HepG2 (cell line): ENCODE data around the gene ZBTB1. TPM values are rescaled to one million over a fixed set of nuclear protein-coding genes. Genes with fewer than 3 reads are reported as not detected.

ENCODE experiments used
- AKNA ChIP-seq: sonication (generic); formaldehyde crosslinking; IDR thresholded peaks from 2 replicates; pipeline ENCODE4 v1.4.0; 2020; ENCODE audit warnings: missing genetic modification reagents, borderline replicate concordance
- ATF5 ChIP-seq: sonication (generic); formaldehyde crosslinking; IDR thresholded peaks from 2 replicates; pipeline ENCODE4 v1.4.0; 2020; ENCODE audit warnings: mild to moderate bottlenecking, low read depth, missing genetic modification reagents
- CREM ChIP-seq, 2 experiments: sonication (generic) in 1 of 2; formaldehyde crosslinking in 1 of 2; IDR thresholded peaks; 2 replicates each; pipeline versions ENCODE4 v1.4.0 to v1.6.1; 2016 to 2020; ENCODE audit warnings: antibody characterized with exemption in 1 of 2, mild to moderate bottlenecking in 1 of 2, missing genetic modification reagents in 1 of 2
- FOSL1 ChIP-seq: sonication (generic); formaldehyde crosslinking; IDR thresholded peaks from 2 replicates; pipeline ENCODE4 v1.9.0; 2021; ENCODE audit warnings: missing genetic modification reagents, borderline replicate concordance
- MLXIP ChIP-seq: sonication (generic); formaldehyde crosslinking; IDR thresholded peaks from 2 replicates; pipeline ENCODE4 v1.9.0; 2021; ENCODE audit warnings: missing genetic modification reagents, borderline replicate concordance
- MXI1 ChIP-seq: IDR thresholded peaks from 3 replicates; pipeline ENCODE4 v1.6.1; 2012; ENCODE audit warnings: low read depth, low read length, inconsistent platforms, borderline replicate concordance
- PCBP1 ChIP-seq: fragments of 200-400 bp; formaldehyde crosslinking; IDR thresholded peaks from 2 replicates; pipeline ENCODE4 v1.6.1; 2017; ENCODE audit warnings: mild to moderate bottlenecking, low read depth, low read length, borderline replicate concordance
- SP4 ChIP-seq: sonication (generic); formaldehyde crosslinking; IDR thresholded peaks from 2 replicates; pipeline ENCODE4 v1.8.1; 2023; ENCODE audit warnings: mild to moderate bottlenecking, missing genetic modification reagents
- TIGD3 ChIP-seq: sonication (generic); formaldehyde crosslinking; IDR thresholded peaks from 2 replicates; pipeline ENCODE4 v1.5.1; 2020; ENCODE audit warnings: mild to moderate bottlenecking, missing genetic modification reagents, borderline replicate concordance
- ZBTB37 ChIP-seq: sonication (generic); formaldehyde crosslinking; IDR thresholded peaks from 2 replicates; pipeline ENCODE4 v1.4.0; 2020; ENCODE audit warnings: mild to moderate bottlenecking, missing genetic modification reagents
- ZNF143 ChIP-seq: sonication (generic); formaldehyde crosslinking; IDR thresholded peaks from 2 replicates; pipeline ENCODE4 v1.4.0; 2020; ENCODE audit warnings: missing genetic modification reagents
- ZNF570 ChIP-seq: sonication (generic); formaldehyde crosslinking; IDR thresholded peaks from 2 replicates; pipeline ENCODE4 v1.4.0; 2020; ENCODE audit warnings: mild to moderate bottlenecking, missing genetic modification reagents, borderline replicate concordance
- ZNF790 ChIP-seq: sonication (generic); formaldehyde crosslinking; IDR thresholded peaks from 2 replicates; pipeline ENCODE4 v1.8.0; 2022; ENCODE audit warnings: missing genetic modification reagents, mild to moderate bottlenecking, borderline replicate concordance
- polyA plus RNA-seq, 8 experiments: library from polyadenylated mRNA; depleted of rRNA in 3 of 8; stranded (reverse) in 7 of 8; unstranded in 1 of 8; fragments of >200 nt; fragmentation: Illumina TruSeq in 4 of 8; extraction: Trizol in 4 of 8; gene quantifications; 2 replicates each; pipeline versions ENCODE4 v1.2.1 to v1.2.3, GENCODE V29; 2011 to 2016; ENCODE audit warnings: low read depth in 4 of 8, missing spikeins in 1 of 8, mixed read lengths in 1 of 8; ENCODE audit not compliant: insufficient read depth in 1 of 8
- total RNA-seq, 5 experiments: library from RNA; depleted of rRNA; stranded (reverse); fragments of >200 nt; fragmentation: Illumina TruSeq; extraction: Trizol; gene quantifications; 2 replicates each; pipeline ENCODE4 v1.2.3, GENCODE V29; 2016; ENCODE audit warnings: low read depth in 1 of 5

ZBTB1 gene
- total and polyA plus RNA-seq, 2 of the 13 experiments (the other 11 are each of a cell fraction or from before 2014, with no cell fraction given): 18.8 to 22.6 TPM

- TF ChIP-seq AKNA (CRISPR knock-in tag): no peak
- TF ChIP-seq SP4 (CRISPR knock-in tag): peak; percentile 86; the same call in 1 of the 2 replicates
- no peak for TF ChIP-seq ZNF570 (CRISPR knock-in tag)
- TF ChIP-seq PCBP1: no peak
- TF ChIP-seq TIGD3 (CRISPR knock-in tag): no peak
- no peak for TF ChIP-seq MLXIP (CRISPR knock-in tag)
- TF ChIP-seq FOSL1 (CRISPR knock-in tag): no peak
- TF ChIP-seq ZNF790 (CRISPR knock-in tag): no peak
- TF ChIP-seq ZNF143 (CRISPR knock-in tag): no peak
- TF ChIP-seq ZBTB37 (CRISPR knock-in tag): no peak
- peak; percentile 25; the same call in 1 of the 3 replicates for TF ChIP-seq MXI1
- peak; percentile 74 for TF ChIP-seq CREM (IDR thresholded peaks at IDR 0.05)
- no peak for TF ChIP-seq CREM (CRISPR knock-in tag; IDR thresholded peaks at IDR 0.05)
- TF ChIP-seq ATF5 (CRISPR knock-in tag): no peak
These were observed 35.9 kb downstream of the ZBTB1 start, which contains the start of gene HSPA2 (continued) for GRCh38 chr14:64540208-64541202.
